SK-N-SH (cell line): ENCODE measurements around the gene HTR3A. TPM values are rescaled to one million over a fixed set of nuclear protein-coding genes. Genes with fewer than 3 reads are reported as not detected.

Experiments
- CTCF ChIA-PET: fragments of 300-600, 350-600 bp; formaldehyde crosslinking; extraction: SDS; loops from one replicate; lab custom pipeline; 2021; lab: Yijun Ruan, JAX
- POLR2A ChIA-PET: fragments of 350-600 bp; sonication (Branson Sonifier 250); formaldehyde crosslinking; extraction: SDS; loops from one replicate; lab custom pipeline; 2020; ENCODE audit warnings: antibody characterized with exemption, inconsistent platforms; lab: Yijun Ruan, JAX
- DNase-seq: peaks from one replicate; pipeline ENCODE4 v3.0.0; 2012
- H2AFZ ChIP-seq: fragments of 200-600 bp; sonication (generic); 2 replicates; pipeline ENCODE4 v1.8.1; 2016; ENCODE audit warnings: antibody characterized with exemption, mild to moderate bottlenecking, low read depth
- H3F3A ChIP-seq: fragments of 200-600 bp; sonication (generic); replicated peaks from 2 replicates; pipeline ENCODE3; 2016; ENCODE audit warnings: antibody characterized with exemption, mild to moderate bottlenecking; ENCODE audit not compliant: insufficient read depth
- H3K27ac ChIP-seq, 2 experiments: fragments of 200-500 bp in 1 of 2; fragments of 200-600 bp in 1 of 2; sonication (Bioruptor generic) in 1 of 2; sonication (generic), shearing (Covaris generic) in 1 of 2; 2 replicates each; pipeline versions ENCODE4 v1.5.1 to v1.6.1; 2014 to 2016; ENCODE audit warnings: low read depth in 2 of 2, inconsistent platforms in 1 of 2, low read length in 1 of 2, mild to moderate bottlenecking in 1 of 2, mixed read lengths in 1 of 2
- H3K27me3 ChIP-seq: fragments of 200-600 bp; sonication (generic), shearing (Covaris generic); 2 replicates; pipeline ENCODE4 v1.6.1; 2016; ENCODE audit warnings: mixed run types; ENCODE audit not compliant: insufficient read depth
- H3K36me3 ChIP-seq, 2 experiments: fragments of 200-500 bp in 1 of 2; fragments of 200-600 bp in 1 of 2; sonication (Bioruptor generic) in 1 of 2; sonication (generic) in 1 of 2; replicated peaks in 1 of 2; 2 replicates each; pipeline versions ENCODE3 to v1.5.1; 2014 to 2016; ENCODE audit warnings: low read length in 1 of 2, mild to moderate bottlenecking in 1 of 2; ENCODE audit not compliant: insufficient read depth in 2 of 2, control insufficient read depth in 1 of 2
- H3K4me1 ChIP-seq, 2 experiments: fragments of 200-500 bp in 1 of 2; fragments of 200-600 bp in 1 of 2; sonication (Bioruptor generic) in 1 of 2; sonication (generic), shearing (Covaris generic) in 1 of 2; 2 replicates each; pipeline versions ENCODE4 v1.5.1 to v1.6.1; 2014 to 2016; ENCODE audit warnings: low read depth in 1 of 2, low read length in 1 of 2, mixed run types in 1 of 2; ENCODE audit not compliant: insufficient read depth in 2 of 2, control insufficient read depth in 1 of 2
- H3K4me2 ChIP-seq: fragments of 200-600 bp; sonication (generic), shearing (Covaris generic); 2 replicates; pipeline ENCODE4 v1.6.1; 2017; ENCODE audit warnings: mixed run types
- H3K4me3 ChIP-seq, 2 experiments: fragments of 200-500 bp in 1 of 2; fragments of 200-600 bp in 1 of 2; sonication (Bioruptor generic) in 1 of 2; sonication (generic), shearing (Covaris generic) in 1 of 2; 2 replicates each; pipeline versions ENCODE4 v1.5.1 to v1.8.1; 2014 to 2016; ENCODE audit warnings: low read depth in 2 of 2, inconsistent platforms in 1 of 2, low read length in 1 of 2, mild to moderate bottlenecking in 1 of 2, mixed read lengths in 1 of 2, moderate library complexity in 1 of 2
- H3K79me2 ChIP-seq: fragments of 200-600 bp; sonication (generic); 2 replicates; pipeline ENCODE4 v1.8.1; 2017; ENCODE audit warnings: mild to moderate bottlenecking; ENCODE audit not compliant: insufficient read depth
- H3K9ac ChIP-seq: fragments of 200-600 bp; sonication (generic); 2 replicates; pipeline ENCODE4 v1.6.1; 2017; ENCODE audit warnings: mixed run types
- H3K9me2 ChIP-seq: fragments of 200-600 bp; sonication (generic); 2 replicates; pipeline ENCODE4 v1.6.1; 2017; ENCODE audit warnings: mixed run types
- H3K9me3 ChIP-seq: fragments of 200-600 bp; sonication (generic); 2 replicates; pipeline ENCODE4 v1.6.1; 2017; ENCODE audit warnings: mixed run types, mild to moderate bottlenecking, moderate library complexity
- H4K20me1 ChIP-seq: fragments of 200-600 bp; sonication (generic); 2 replicates; pipeline ENCODE4 v1.6.1; 2017; ENCODE audit warnings: mild to moderate bottlenecking, mixed run types; ENCODE audit not compliant: insufficient read depth
- EP300 ChIP-seq, 2 experiments: IDR thresholded peaks; 2 replicates each; pipeline versions ENCODE4 v1.4.0 to v1.6.1; 2012; ENCODE audit warnings: borderline replicate concordance in 1 of 2, low read depth in 1 of 2, low read length in 1 of 2
- TAF1 ChIP-seq: IDR thresholded peaks from 2 replicates; pipeline ENCODE4 v1.6.1; 2012; ENCODE audit warnings: low read depth, mild to moderate bottlenecking, low read length, moderate library complexity, borderline replicate concordance
- YY1 ChIP-seq: IDR thresholded peaks from 2 replicates; pipeline ENCODE4 v1.4.0; 2012; ENCODE audit warnings: low read depth, mild to moderate bottlenecking
- WGBS: methylation state at CpG from one replicate; pipeline ENCODE4 v1.1.6; 2017; ENCODE audit warnings: low lambda C conversion rate; 5-methylcytosine and 5-hydroxymethylcytosine counted together
- polyA plus RNA-seq, 3 experiments: library from polyadenylated mRNA; depleted of rRNA; stranded (reverse); fragments of >200 nt; gene quantifications; 2 replicates each; pipeline ENCODE4 v1.2.3, GENCODE V29; 2012
- TF ChIP-seq, protein P1 (sequence below): IDR thresholded peaks from 2 replicates; pipeline ENCODE4 v1.6.1; 2012; ENCODE audit warnings: mild to moderate bottlenecking, low read depth, low read length, moderate library complexity
- TF ChIP-seq, protein P2 (sequence below): IDR thresholded peaks from 2 replicates; pipeline ENCODE4 v1.4.0; 2012; ENCODE audit warnings: low read depth

HTR3A gene
- polyA plus RNA-seq, 1 of the 3 experiments (the other 2 are of a cell fraction): not detected

DNA sequence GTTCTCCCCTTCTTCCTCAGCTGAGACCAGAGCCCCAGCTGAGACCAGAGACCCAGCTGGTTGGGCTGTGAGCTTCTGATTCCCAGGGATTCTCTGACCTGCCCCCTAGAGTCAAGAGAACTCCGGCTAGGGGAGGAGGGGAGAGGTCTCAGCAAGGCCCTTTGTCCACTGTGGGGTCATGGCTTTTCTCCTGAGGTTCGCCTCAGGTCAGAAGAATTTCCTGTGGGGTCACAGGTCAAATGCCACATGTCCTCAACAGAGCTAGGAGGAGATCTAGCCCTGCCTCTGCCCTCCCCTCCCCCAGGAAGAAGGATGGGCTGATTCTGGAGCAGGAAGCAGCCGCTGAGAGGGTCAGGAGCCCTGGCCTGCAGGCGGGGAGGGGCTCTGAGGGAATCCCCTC is 23.7 kb downstream of the HTR3A start:
- no peaks in the 10 kb centered on the region for H3K36me3 ChIP-seq
- 29% methylated on average over 2 of the region's 4 CpGs for WGBS
- H3K9me2 ChIP-seq: no peaks in the 10 kb centered on the region
- DNase-seq: no peak
- no peak overlapping the region for H3K9ac ChIP-seq
- no peaks in the 10 kb centered on the region for H3K27me3 ChIP-seq
- no peaks in the 10 kb centered on the region for H3F3A ChIP-seq
- no peaks in the 10 kb centered on the region for H3K4me1 ChIP-seq
- no peaks in the 10 kb centered on the region for H3K79me2 ChIP-seq
- no peak overlapping the region for H3K4me2 ChIP-seq
- POLR2A ChIA-PET: no interaction called here
- no peak overlapping the region for H2AFZ ChIP-seq
- H3K9me3 ChIP-seq: no peaks in the 10 kb centered on the region
- no peak overlapping the region for H3K27ac ChIP-seq
- H4K20me1 ChIP-seq: no peaks in the 10 kb centered on the region
- TF ChIP-seq TAF1: no peak
- H3K4me3 ChIP-seq: no peak overlapping the region
- CTCF ChIA-PET: interaction anchor here (11.0 kb wide), 1 partner anchor 263 kb away, joined by 329 read pairs; no protein-coding TSS in a partner anchor

DNA sequence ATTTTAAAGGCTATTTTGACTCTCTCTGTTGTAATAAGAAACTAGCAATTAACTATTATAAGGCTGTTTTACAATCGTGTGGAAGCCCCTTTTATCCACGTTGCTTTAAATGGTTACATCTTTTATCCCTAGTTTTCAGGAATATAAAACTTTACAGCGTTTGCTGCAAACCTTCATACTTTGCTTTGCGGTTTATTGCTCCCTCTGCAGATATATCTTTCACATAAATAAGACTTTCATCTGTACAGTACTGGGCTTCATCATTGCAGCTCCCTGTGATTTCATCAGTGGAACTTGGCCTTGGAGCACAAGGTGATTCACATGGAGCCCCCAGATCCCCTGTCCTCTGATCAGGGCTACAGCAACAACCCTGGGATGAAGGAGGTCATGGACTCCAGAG is 25.6 kb downstream of the HTR3A start:
- Histone ChIP-seq H3K27ac (no peak overlapping the region), H2AFZ (no peak overlapping the region), H3K27me3 (no peaks in the 10 kb centered on the region), H3K36me3 (no peaks in the 10 kb centered on the region), H3K79me2 (no peaks in the 10 kb centered on the region), H3K4me1 (no peaks in the 10 kb centered on the region), H4K20me1 (no peaks in the 10 kb centered on the region), H3K4me2 (no peak overlapping the region), H3F3A (no peaks in the 10 kb centered on the region), H3K4me3 (no peak overlapping the region), H3K9ac (no peak overlapping the region), H3K9me3 (no peaks in the 10 kb centered on the region), H3K9me2 (no peaks in the 10 kb centered on the region)
- WGBS: 27% methylated on average over 4 of the region's 4 CpGs
- TF ChIP-seq, protein P1, sequence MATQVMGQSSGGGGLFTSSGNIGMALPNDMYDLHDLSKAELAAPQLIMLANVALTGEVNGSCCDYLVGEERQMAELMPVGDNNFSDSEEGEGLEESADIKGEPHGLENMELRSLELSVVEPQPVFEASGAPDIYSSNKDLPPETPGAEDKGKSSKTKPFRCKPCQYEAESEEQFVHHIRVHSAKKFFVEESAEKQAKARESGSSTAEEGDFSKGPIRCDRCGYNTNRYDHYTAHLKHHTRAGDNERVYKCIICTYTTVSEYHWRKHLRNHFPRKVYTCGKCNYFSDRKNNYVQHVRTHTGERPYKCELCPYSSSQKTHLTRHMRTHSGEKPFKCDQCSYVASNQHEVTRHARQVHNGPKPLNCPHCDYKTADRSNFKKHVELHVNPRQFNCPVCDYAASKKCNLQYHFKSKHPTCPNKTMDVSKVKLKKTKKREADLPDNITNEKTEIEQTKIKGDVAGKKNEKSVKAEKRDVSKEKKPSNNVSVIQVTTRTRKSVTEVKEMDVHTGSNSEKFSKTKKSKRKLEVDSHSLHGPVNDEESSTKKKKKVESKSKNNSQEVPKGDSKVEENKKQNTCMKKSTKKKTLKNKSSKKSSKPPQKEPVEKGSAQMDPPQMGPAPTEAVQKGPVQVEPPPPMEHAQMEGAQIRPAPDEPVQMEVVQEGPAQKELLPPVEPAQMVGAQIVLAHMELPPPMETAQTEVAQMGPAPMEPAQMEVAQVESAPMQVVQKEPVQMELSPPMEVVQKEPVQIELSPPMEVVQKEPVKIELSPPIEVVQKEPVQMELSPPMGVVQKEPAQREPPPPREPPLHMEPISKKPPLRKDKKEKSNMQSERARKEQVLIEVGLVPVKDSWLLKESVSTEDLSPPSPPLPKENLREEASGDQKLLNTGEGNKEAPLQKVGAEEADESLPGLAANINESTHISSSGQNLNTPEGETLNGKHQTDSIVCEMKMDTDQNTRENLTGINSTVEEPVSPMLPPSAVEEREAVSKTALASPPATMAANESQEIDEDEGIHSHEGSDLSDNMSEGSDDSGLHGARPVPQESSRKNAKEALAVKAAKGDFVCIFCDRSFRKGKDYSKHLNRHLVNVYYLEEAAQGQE: no peak
- TF ChIP-seq, protein P2, sequence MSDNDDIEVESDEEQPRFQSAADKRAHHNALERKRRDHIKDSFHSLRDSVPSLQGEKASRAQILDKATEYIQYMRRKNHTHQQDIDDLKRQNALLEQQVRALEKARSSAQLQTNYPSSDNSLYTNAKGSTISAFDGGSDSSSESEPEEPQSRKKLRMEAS: no peak
- TF ChIP-seq EP300 (IDR thresholded peaks at IDR 0.05; ENCODE audit: borderline replicate concordance in 1 of 2, low read depth in 1 of 2, low read length in 1 of 2): no peak
- no peak for DNase-seq
- POLR2A ChIA-PET: no interaction called here
- CTCF ChIA-PET: interaction anchor here (1.1 to 6.4 kb wide), 3 partner anchors 9 to 261 kb away, joined by 3 to 48 read pairs (median 10); no protein-coding TSS in a partner anchor

DNA sequence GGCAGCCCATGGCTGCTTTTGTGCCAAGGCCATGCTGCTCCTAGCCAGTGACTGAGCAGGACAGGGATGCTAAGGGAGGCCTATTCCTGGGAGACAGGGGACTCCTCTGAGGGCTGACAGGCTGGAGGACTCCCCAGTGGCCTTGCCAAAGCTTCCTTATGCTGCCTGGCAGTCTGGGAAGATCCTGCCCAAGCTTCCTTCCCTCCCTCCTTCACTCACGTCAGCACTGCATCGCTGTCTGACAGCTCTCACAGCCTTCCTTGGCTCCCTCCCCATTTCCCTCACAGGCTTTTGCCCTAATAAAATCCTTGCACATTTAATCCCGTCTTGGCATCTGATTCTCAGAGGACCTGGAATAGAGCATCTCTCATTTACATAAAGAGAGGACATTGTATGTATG is 26.5 kb downstream of the HTR3A start:
- no peak for DNase-seq
- H2AFZ ChIP-seq: no peak overlapping the region
- WGBS: 48% methylated on average over 3 of the region's 3 CpGs
- no peaks in the 10 kb centered on the region for H3K4me1 ChIP-seq
- no peaks in the 10 kb centered on the region for H3F3A ChIP-seq
- H3K27ac ChIP-seq: no peak overlapping the region
- H3K27me3 ChIP-seq: no peaks in the 10 kb centered on the region
- no peaks in the 10 kb centered on the region for H3K9me2 ChIP-seq
- no peaks in the 10 kb centered on the region for H3K9me3 ChIP-seq
- H3K36me3 ChIP-seq: no peaks in the 10 kb centered on the region
- CTCF ChIA-PET: interaction anchor here (0.6 to 6.4 kb wide), 4 partner anchors 10 to 260 kb away, joined by 3 to 48 read pairs (median 6); no protein-coding TSS in a partner anchor
- no peak for TF ChIP-seq YY1
- H3K79me2 ChIP-seq: no peaks in the 10 kb centered on the region
- H3K4me2 ChIP-seq: no peak overlapping the region
- no peak overlapping the region for H3K4me3 ChIP-seq
- H3K9ac ChIP-seq: no peak overlapping the region
- POLR2A ChIA-PET: no interaction called here
- H4K20me1 ChIP-seq: no peaks in the 10 kb centered on the region
